Measurements from ENCODE around the gene USP13. TPM values are rescaled to one million over a fixed set of nuclear protein-coding genes. Genes with fewer than 3 reads are reported as not detected.

The USP13 gene
- total RNA-seq, 4 donors from 2014 or later, result 6.7 to 12.1 (median 11.3) TPM

DNA sequence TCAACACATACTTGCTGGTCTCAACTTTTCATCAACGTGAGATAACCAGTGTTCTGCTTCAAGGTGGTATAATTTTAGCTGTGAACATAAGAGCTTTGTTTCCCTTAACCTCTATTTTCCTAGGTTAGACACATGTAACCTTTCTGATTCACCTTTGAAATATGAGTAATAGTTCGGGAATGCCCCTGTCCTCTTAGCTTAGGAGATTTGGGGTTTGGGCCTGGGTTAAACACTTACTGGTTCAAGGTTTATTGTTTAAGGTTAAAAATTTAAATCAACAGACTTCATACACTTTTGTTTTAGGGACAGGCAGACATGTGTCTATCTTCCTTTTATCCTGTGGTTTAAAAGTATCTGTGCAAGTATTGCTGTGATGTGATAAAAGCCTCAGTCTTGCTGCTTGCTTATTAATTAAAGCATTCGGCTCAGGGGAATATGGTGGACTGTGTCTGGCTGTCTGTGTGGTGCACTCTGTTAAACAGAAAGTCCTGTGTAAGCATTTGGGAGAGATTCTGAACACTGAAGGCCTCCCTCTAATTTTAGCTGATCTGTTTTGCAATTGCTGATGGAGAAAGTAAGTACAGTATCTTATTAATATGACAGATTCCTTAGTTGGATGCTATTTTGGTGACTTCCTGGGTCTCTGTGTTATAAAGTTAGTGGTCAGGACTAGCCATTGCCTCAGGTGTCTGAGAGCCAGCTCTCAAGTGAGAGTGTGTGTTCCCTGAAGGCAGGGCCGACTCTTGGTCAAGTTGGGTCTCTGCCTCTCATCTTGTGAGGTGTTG, 81.8 kb downstream of the USP13 start:
- Histone ChIP-seq H3K27ac (no peak overlapping the region), H3K9me3 (no peaks in the 10 kb centered on the region), H3K27me3 (no peaks in the 10 kb centered on the region), H3K36me3 (peaks cover 3 to 58% of the 10 kb centered on the region in 2 donors), H3K4me3 (no peak overlapping the region), H3K4me1 (no peaks in the 10 kb centered on the region)
- ATAC-seq, result no peak
- no peak for TF ChIP-seq EP300 (IDR thresholded peaks at IDR 0.05)
- TF ChIP-seq POLR2AphosphoS5 (IDR thresholded peaks at IDR 0.05), result no peak
- TF ChIP-seq, protein P1, sequence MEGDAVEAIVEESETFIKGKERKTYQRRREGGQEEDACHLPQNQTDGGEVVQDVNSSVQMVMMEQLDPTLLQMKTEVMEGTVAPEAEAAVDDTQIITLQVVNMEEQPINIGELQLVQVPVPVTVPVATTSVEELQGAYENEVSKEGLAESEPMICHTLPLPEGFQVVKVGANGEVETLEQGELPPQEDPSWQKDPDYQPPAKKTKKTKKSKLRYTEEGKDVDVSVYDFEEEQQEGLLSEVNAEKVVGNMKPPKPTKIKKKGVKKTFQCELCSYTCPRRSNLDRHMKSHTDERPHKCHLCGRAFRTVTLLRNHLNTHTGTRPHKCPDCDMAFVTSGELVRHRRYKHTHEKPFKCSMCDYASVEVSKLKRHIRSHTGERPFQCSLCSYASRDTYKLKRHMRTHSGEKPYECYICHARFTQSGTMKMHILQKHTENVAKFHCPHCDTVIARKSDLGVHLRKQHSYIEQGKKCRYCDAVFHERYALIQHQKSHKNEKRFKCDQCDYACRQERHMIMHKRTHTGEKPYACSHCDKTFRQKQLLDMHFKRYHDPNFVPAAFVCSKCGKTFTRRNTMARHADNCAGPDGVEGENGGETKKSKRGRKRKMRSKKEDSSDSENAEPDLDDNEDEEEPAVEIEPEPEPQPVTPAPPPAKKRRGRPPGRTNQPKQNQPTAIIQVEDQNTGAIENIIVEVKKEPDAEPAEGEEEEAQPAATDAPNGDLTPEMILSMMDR (IDR thresholded peaks at IDR 0.05), result no peak
- TF ChIP-seq POLR2A (IDR thresholded peaks at IDR 0.05), result no peak
- 81 to 84% methylated on average over 3 to 4 of the region's 4 CpGs for WGBS, 2 donors (ENCODE audit: low coverage in 1 of 2)

DNA sequence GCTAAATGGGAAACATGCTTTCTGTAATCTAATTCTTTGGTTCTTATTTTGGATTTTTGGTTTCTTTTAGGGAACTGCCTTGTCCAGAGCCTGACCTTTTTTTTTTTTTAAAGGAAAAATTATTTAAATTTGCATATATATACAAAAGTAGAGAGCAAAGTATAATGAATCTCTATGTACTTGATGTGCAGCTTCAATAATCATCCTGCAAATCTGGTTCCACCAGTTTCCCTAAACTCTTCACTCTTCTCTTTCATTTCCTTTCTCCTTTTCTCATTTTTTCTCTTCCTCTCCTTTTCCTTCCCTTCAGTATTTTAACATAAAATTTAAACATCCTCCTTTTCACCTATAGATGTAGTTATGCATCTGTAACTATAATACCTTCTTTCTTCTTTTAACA, 82.5 kb downstream of the USP13 start:
- no peaks in the 10 kb centered on the region for H3K4me1 ChIP-seq
- H3K9me3 ChIP-seq, result no peaks in the 10 kb centered on the region
- no peaks in the 10 kb centered on the region for H3K27me3 ChIP-seq
- H3K36me3 ChIP-seq, result peaks cover 3 to 58% of the 10 kb centered on the region in 2 donors
- no peak for ATAC-seq
- no peak overlapping the region for H3K4me3 ChIP-seq
- TF ChIP-seq, protein P1 (IDR thresholded peaks at IDR 0.05), result no peak
- TF ChIP-seq POLR2AphosphoS5 (IDR thresholded peaks at IDR 0.05) (no peak), POLR2A (IDR thresholded peaks at IDR 0.05) (no peak), EP300 (IDR thresholded peaks at IDR 0.05) (no peak)
- H3K27ac ChIP-seq, result no peak overlapping the region

DNA sequence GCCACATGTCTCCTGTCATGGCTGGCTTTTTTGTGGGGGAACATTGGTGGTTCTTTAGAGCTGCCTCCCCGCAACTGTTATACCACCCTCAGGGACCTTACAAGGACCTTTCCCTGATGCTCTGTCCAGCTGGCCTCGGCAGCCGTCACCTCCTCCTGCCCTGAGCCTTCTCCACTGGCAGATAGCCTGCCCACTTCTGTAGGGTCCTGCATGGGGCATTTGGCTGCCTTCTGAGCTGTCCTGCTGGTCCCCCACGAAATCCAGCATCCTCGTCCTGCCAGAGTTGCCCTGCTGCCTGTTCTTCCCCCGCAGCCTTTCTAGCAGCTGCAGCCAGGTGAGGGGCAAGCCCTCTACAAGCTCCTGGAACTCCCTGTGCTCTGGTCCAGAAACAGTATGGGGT, 86.2 kb downstream of the USP13 start:
- TF ChIP-seq, protein P1 (IDR thresholded peaks at IDR 0.05), result no peak
- TF ChIP-seq POLR2AphosphoS5 (IDR thresholded peaks at IDR 0.05), result no peak
- TF ChIP-seq POLR2A (IDR thresholded peaks at IDR 0.05), result no peak
- no peak for TF ChIP-seq EP300 (IDR thresholded peaks at IDR 0.05)
- WGBS, 2 donors (ENCODE audit: low coverage in 1 of 2), result 92 to 100% methylated on average over 2 to 5 of the region's 6 CpGs
- no peaks in the 10 kb centered on the region for H3K27me3 ChIP-seq
- H3K36me3 ChIP-seq, result peaks cover 0 to 53% of the 10 kb centered on the region in 2 donors
- H3K9me3 ChIP-seq, result no peaks in the 10 kb centered on the region
- ATAC-seq, result no peak
- H3K27ac ChIP-seq, result no peak overlapping the region
- H3K4me3 ChIP-seq, result no peak overlapping the region
- H3K4me1 ChIP-seq, result no peaks in the 10 kb centered on the region

DNA sequence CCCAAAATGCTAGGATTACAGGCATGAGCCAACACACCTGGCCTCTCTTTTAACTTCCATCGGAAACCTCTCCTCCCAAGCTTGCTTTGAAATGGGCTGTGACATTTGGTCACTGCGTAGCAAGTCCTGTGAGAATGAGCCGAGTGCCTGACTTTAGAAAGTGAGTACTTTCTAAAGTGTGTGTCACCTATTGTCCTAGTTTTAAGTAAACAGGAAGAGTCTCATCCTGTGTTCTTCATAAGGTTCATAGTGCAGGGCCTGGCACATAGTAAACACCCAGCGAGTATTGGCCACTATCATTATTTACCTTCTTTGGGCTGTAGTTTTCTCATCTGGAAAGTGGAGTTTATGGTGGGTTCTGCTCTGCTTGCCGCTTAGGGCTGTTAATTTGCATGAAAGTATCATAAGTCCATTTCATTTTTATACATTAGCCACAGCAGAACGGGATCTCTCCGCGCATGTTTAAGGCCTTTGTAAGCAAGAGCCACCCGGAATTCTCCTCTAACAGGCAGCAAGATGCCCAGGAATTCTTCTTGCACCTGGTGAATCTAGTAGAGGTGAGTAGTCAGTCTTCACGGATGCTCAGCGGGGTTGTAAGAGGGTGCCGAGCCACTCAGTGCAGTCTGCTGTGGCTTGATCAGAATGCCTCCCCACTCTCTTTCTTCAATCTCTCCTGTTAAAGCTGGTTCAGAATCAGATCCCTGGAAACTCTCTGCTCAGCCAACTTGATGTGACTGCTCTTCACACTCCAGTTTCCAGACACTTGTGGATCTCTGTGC, 87.2 kb downstream of the USP13 start:
- H3K4me1 ChIP-seq, result no peaks in the 10 kb centered on the region
- H3K27me3 ChIP-seq, result no peaks in the 10 kb centered on the region
- no peaks in the 10 kb centered on the region for H3K9me3 ChIP-seq
- H3K36me3 ChIP-seq, result peaks cover 0 to 60% of the 10 kb centered on the region in 2 donors
- WGBS, 2 donors (ENCODE audit: low coverage in 1 of 2), result 88 to 92% methylated on average over 7 to 9 of the region's 12 CpGs
- H3K27ac ChIP-seq, result no peak overlapping the region
- no peak overlapping the region for H3K4me3 ChIP-seq
- ATAC-seq, result no peak
- TF ChIP-seq, protein P1 (IDR thresholded peaks at IDR 0.05), result no peak
- TF ChIP-seq EP300 (IDR thresholded peaks at IDR 0.05), result no peak
- TF ChIP-seq POLR2A (IDR thresholded peaks at IDR 0.05), result no peak
- TF ChIP-seq POLR2AphosphoS5 (IDR thresholded peaks at IDR 0.05), result no peak

Data from gastroesophageal sphincter (tissue), 4 donors.